ENCODE data around the gene RFXAP.
"Not testable (repeated sequence)": the region's sequence is repeated elsewhere in the genome, so short reads cannot be mapped to it uniquely, and the experiment has no call there.

The RFXAP gene

GRCh38 chr13:36818804-36819738, at the start of gene RFXAP:
RFXAP (plus strand) TSS chr13:36819222; CDS start chr13:36819358, 136 bp downstream.
- peak; percentile 91 for DNase-seq

GRCh38 chr13:36769545-36769944, 49.5 kb upstream of the RFXAP start:
- DNase-seq = no peak

GRCh38 chr13:36770741-36771140, 48.3 kb upstream of the RFXAP start:
- DNase-seq = no peak

- no peak for DNase-seq
Measured at GRCh38 chr13:36772853-36773252, 46.2 kb upstream of the RFXAP start.

GRCh38 chr13:36774931-36775330, 44.1 kb upstream of the RFXAP start:
- no peak for DNase-seq

- DNase-seq = no peak
Measured at GRCh38 chr13:36776175-36776574, 42.8 kb upstream of the RFXAP start.

- DNase-seq = no peak
Measured at GRCh38 chr13:36778083-36778671, 40.8 kb upstream of the RFXAP start.

GRCh38 chr13:36783890-36784289, 35.1 kb upstream of the RFXAP start:
- DNase-seq = no peak

GRCh38 chr13:36786175-36786574, 32.8 kb upstream of the RFXAP start:
- DNase-seq = not testable (repeated sequence)

- DNase-seq = no peak
Measured at GRCh38 chr13:36787181-36787580, 31.8 kb upstream of the RFXAP start.

GRCh38 chr13:36788276-36788675, 30.7 kb upstream of the RFXAP start:
- no peak for DNase-seq

GRCh38 chr13:36789061-36789460, 30.0 kb upstream of the RFXAP start:
- no peak for DNase-seq

GRCh38 chr13:36789730-36790129, 29.3 kb upstream of the RFXAP start:
- DNase-seq = no peak

GRCh38 chr13:36794706-36795105, 24.3 kb upstream of the RFXAP start:
- DNase-seq = no peak

- no peak for DNase-seq
Measured at GRCh38 chr13:36795463-36795862, 23.6 kb upstream of the RFXAP start.

- no peak for DNase-seq
Measured at GRCh38 chr13:36796052-36796451, 23.0 kb upstream of the RFXAP start.

- DNase-seq = no peak
Measured at GRCh38 chr13:36801035-36801434, 18.0 kb upstream of the RFXAP start.

- DNase-seq = no peak
Measured at GRCh38 chr13:36804588-36804987, 14.4 kb upstream of the RFXAP start.

- DNase-seq = no peak
Measured at GRCh38 chr13:36806102-36806501, 12.9 kb upstream of the RFXAP start.

- DNase-seq = no peak
Measured at GRCh38 chr13:36807616-36808015, 11.4 kb upstream of the RFXAP start.

- DNase-seq = no peak
Measured at GRCh38 chr13:36813225-36813624, 5.8 kb upstream of the RFXAP start.

- DNase-seq = no peak
Measured at GRCh38 chr13:36814465-36814864, 4.6 kb upstream of the RFXAP start.

GRCh38 chr13:36815062-36815461, 4.0 kb upstream of the RFXAP start:
- DNase-seq = no peak
